Kidney epithelial cell (primary cell): ENCODE measurements around the gene MEOX2. TPM values are rescaled to one million over a fixed set of nuclear protein-coding genes. Genes with fewer than 3 reads are reported as not detected.

Experiments
- DNase-seq: peaks from one replicate; pipeline ENCODE4 v3.0.0-alpha.2; 2010; ENCODE audit warnings: low read depth
- H3K27me3 ChIP-seq: 2 replicates; pipeline ENCODE4 v1.6.0; 2011; ENCODE audit warnings: low read length; ENCODE audit not compliant: control insufficient read depth, insufficient read depth
- H3K36me3 ChIP-seq: 2 replicates; pipeline ENCODE4 v1.5.1; 2011; ENCODE audit warnings: low read length; ENCODE audit not compliant: control insufficient read depth, insufficient read depth
- H3K4me3 ChIP-seq: 2 replicates; pipeline ENCODE4 v1.5.1; 2011; ENCODE audit warnings: low read depth, mild to moderate bottlenecking, control low read depth, low read length
- total RNA-seq: library from RNA; depleted of rRNA; stranded (reverse); fragments of >200 nt; gene quantifications from 2 replicates; pipeline ENCODE4 v1.2.3, GENCODE V29; 2015
- TF ChIP-seq, protein P1 (sequence below): IDR thresholded peaks from 2 replicates; pipeline ENCODE4 v1.5.1; 2011; ENCODE audit warnings: mild to moderate bottlenecking, moderate library complexity, low read length, control low read depth, inconsistent platforms; ENCODE audit not compliant: insufficient read depth, poor library complexity, severe bottlenecking

MEOX2 gene
- total RNA-seq, 1 donor from 2014 or later: not detected

DNA sequence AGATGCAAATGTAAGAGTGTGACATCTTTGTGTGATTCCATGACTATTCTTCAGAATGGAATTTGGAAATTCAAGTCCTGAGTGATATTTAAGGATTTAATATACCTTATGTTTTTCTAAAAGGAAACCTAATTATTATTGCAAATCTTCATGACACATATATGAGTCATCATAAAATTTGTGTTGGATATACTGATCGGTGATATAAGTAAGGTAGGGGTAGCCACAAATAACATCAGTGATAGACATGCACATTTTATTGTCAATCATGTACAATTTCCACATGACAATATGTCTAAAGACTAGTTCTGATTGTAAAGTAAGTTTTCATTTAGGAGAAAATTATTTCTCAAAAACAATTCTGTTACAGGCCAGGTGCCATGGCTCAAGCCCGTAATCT lies 65.0 kb downstream of the MEOX2 start:
- H3K4me3 ChIP-seq: no peak overlapping the region
- TF ChIP-seq, protein P1, sequence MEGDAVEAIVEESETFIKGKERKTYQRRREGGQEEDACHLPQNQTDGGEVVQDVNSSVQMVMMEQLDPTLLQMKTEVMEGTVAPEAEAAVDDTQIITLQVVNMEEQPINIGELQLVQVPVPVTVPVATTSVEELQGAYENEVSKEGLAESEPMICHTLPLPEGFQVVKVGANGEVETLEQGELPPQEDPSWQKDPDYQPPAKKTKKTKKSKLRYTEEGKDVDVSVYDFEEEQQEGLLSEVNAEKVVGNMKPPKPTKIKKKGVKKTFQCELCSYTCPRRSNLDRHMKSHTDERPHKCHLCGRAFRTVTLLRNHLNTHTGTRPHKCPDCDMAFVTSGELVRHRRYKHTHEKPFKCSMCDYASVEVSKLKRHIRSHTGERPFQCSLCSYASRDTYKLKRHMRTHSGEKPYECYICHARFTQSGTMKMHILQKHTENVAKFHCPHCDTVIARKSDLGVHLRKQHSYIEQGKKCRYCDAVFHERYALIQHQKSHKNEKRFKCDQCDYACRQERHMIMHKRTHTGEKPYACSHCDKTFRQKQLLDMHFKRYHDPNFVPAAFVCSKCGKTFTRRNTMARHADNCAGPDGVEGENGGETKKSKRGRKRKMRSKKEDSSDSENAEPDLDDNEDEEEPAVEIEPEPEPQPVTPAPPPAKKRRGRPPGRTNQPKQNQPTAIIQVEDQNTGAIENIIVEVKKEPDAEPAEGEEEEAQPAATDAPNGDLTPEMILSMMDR: no peak
- H3K27me3 ChIP-seq: no peaks in the 10 kb centered on the region
- H3K36me3 ChIP-seq: no peaks in the 10 kb centered on the region
- no peak for DNase-seq

DNA sequence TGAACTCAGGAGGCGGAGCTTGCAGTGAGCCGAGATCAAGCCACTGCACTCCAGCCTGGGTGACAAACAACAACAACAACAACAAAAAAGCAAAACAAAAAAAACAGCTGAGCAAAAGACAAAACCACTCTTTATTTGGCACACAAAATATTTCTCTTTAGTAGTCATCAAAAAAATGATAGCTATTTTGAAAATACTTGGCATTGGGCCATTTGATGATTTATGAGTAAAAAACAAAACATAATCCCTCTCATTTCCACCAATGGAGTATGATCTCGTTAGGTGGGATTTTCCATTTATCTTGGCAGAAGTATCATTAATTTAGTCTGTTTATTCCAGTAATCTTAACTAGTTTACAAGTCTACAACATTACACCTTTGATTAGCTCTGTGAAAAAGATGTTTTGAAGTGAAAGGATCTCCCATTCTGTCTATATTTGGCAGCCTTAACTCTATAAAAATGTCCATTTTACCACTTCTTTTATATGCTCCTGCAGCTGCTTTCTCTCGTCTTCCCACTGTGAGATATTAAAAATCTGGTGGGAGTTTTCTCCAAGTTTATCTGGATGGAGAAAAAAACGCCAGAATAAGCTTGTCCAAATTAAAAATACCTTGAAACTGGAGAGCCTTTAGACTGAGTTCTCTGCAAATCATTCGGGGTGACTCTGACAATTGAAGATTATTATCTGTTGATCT lies 65.8 kb downstream of the MEOX2 start:
- no peaks in the 10 kb centered on the region for H3K27me3 ChIP-seq
- no peaks in the 10 kb centered on the region for H3K36me3 ChIP-seq
- no peak for DNase-seq
- H3K4me3 ChIP-seq: no peak overlapping the region
- TF ChIP-seq, protein P1: no peak

- no peak overlapping the region for H3K4me3 ChIP-seq
- no peak for DNase-seq
- H3K27me3 ChIP-seq: no peaks in the 10 kb centered on the region
- H3K36me3 ChIP-seq: no peaks in the 10 kb centered on the region
- TF ChIP-seq, protein P1: no peak
Observed at GRCh38 chr7:15618275-15618674, 68.2 kb downstream of the MEOX2 start.

GRCh38 chr7:15612205-15612604 lies 74.3 kb downstream of the MEOX2 start:
- no peak for DNase-seq
- Histone ChIP-seq H3K27me3 (no peaks in the 10 kb centered on the region), H3K36me3 (no peaks in the 10 kb centered on the region), H3K4me3 (no peak overlapping the region)
- TF ChIP-seq, protein P1: no peak

GRCh38 chr7:15610503-15610902 lies 76.0 kb downstream of the MEOX2 start:
- DNase-seq: no peak
- TF ChIP-seq, protein P1: no peak
- H3K4me3 ChIP-seq: no peak overlapping the region
- no peaks in the 10 kb centered on the region for H3K27me3 ChIP-seq
- H3K36me3 ChIP-seq: no peaks in the 10 kb centered on the region

DNA sequence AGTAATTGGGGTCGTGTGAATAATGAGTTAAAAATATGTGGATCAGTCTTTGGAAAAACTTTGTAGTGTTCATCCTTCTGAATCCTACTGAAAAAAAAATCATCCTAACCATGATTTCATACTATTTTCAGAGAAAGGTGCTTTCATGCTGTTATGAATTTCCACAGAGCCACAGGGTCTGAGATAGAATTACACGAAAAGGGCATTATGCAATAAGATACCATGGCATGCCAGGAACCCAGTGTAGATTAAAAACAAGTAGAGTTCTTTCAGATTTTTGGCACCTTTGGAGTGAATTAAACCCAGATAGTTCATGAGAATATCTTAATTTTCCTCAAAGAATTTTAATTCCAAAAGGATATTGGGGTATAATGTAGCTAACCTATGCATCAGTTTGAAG lies 77.2 kb downstream of the MEOX2 start:
- TF ChIP-seq, protein P1: no peak
- Histone ChIP-seq H3K27me3 (no peaks in the 10 kb centered on the region), H3K4me3 (no peak overlapping the region), H3K36me3 (no peaks in the 10 kb centered on the region)
- DNase-seq: no peak
